H9 (cell line): ENCODE results near the gene COL23A1. TPM values are rescaled to one million over a fixed set of nuclear protein-coding genes. Genes with fewer than 3 reads are reported as not detected.

Source experiments
- DNase-seq: peaks from one replicate; pipeline ENCODE4 v3.0.0-alpha.2; 2017
- H2AFZ ChIP-seq: one replicate; pipeline ENCODE4 v1.6.1; 2013; ENCODE audit warnings: mild to moderate bottlenecking, low read length, control low read depth, moderate library complexity
- H2AK5ac ChIP-seq: 2 replicates; pipeline ENCODE4 v1.6.1; 2013; ENCODE audit warnings: low read length, control low read depth, mixed read lengths; ENCODE audit not compliant: insufficient read length
- H2BK120ac ChIP-seq: one replicate; pipeline ENCODE4 v1.6.1; 2013; ENCODE audit warnings: low read depth, mild to moderate bottlenecking, low read length, control low read depth, inconsistent platforms; ENCODE audit not compliant: poor library complexity, severe bottlenecking
- H2BK12ac ChIP-seq: 2 replicates; pipeline ENCODE4 v1.6.1; 2013; ENCODE audit warnings: low read length, control low read depth, mixed read lengths, low read depth; ENCODE audit not compliant: insufficient read length
- H2BK15ac ChIP-seq: 2 replicates; pipeline ENCODE4 v1.6.1; 2013; ENCODE audit warnings: low read depth, low read length, control low read depth
- H2BK20ac ChIP-seq: one replicate; pipeline ENCODE4 v1.6.1; 2013; ENCODE audit warnings: low read depth, mild to moderate bottlenecking, low read length, control low read depth, inconsistent platforms; ENCODE audit not compliant: poor library complexity, severe bottlenecking
- H2BK5ac ChIP-seq: 2 replicates; pipeline ENCODE4 v1.6.1; 2013; ENCODE audit warnings: low read length, control low read depth, mixed read lengths; ENCODE audit not compliant: insufficient read length
- H3K14ac ChIP-seq: 2 replicates; pipeline ENCODE4 v1.6.1; 2013; ENCODE audit warnings: low read length, control low read depth; ENCODE audit not compliant: insufficient read depth
- H3K18ac ChIP-seq: 2 replicates; pipeline ENCODE4 v1.6.1; 2013; ENCODE audit warnings: low read depth, mild to moderate bottlenecking, mixed read lengths, low read length, control low read depth; ENCODE audit not compliant: insufficient read length
- H3K23ac ChIP-seq: 2 replicates; pipeline ENCODE4 v1.6.1; 2013; ENCODE audit warnings: low read length, control low read depth, mixed read lengths, low read depth; ENCODE audit not compliant: insufficient read length
- H3K23me2 ChIP-seq: 2 replicates; pipeline ENCODE4 v1.6.1; 2013; ENCODE audit warnings: low read depth, mild to moderate bottlenecking, mixed read lengths, low read length, control low read depth; ENCODE audit not compliant: insufficient read length, poor library complexity, severe bottlenecking
- H3K27ac ChIP-seq: 2 replicates; pipeline ENCODE4 v1.5.1; 2013; ENCODE audit warnings: low read length, control low read depth, mixed read lengths, low read depth; ENCODE audit not compliant: insufficient read length
- H3K27me3 ChIP-seq: 2 replicates; pipeline ENCODE4 v1.6.1; 2013; ENCODE audit warnings: low read length, control low read depth, inconsistent platforms; ENCODE audit not compliant: insufficient read depth
- H3K4ac ChIP-seq: 2 replicates; pipeline ENCODE4 v1.6.1; 2013; ENCODE audit warnings: low read depth, mild to moderate bottlenecking, control low read depth, inconsistent platforms, low read length, moderate library complexity
- H3K4me1 ChIP-seq: 2 replicates; pipeline ENCODE4 v1.6.1; 2013; ENCODE audit warnings: low read length, control low read depth, inconsistent platforms; ENCODE audit not compliant: insufficient read depth
- H3K4me2 ChIP-seq: 2 replicates; pipeline ENCODE4 v1.6.1; 2013; ENCODE audit warnings: low read length, control low read depth, mixed read lengths; ENCODE audit not compliant: insufficient read length, insufficient read depth
- H3K56ac ChIP-seq: 2 replicates; pipeline ENCODE4 v1.6.1; 2013; ENCODE audit warnings: low read depth, mild to moderate bottlenecking, mixed read lengths, low read length, control low read depth; ENCODE audit not compliant: insufficient read length
- H3K79me1 ChIP-seq: 2 replicates; pipeline ENCODE4 v1.6.1; 2013; ENCODE audit warnings: low read depth, mild to moderate bottlenecking, moderate library complexity, low read length, control low read depth, inconsistent platforms; ENCODE audit not compliant: insufficient read depth, poor library complexity, severe bottlenecking
- H3K79me2 ChIP-seq: 2 replicates; pipeline ENCODE4 v1.6.1; 2013; ENCODE audit warnings: low read length, control low read depth, inconsistent platforms; ENCODE audit not compliant: insufficient read depth
- H3K9ac ChIP-seq: 2 replicates; pipeline ENCODE4 v1.6.1; 2013; ENCODE audit warnings: low read length, control low read depth, mixed read lengths; ENCODE audit not compliant: insufficient read length; ENCODE audit errors: extremely low read depth
- H3K9me3 ChIP-seq: one replicate; pipeline ENCODE4 v1.6.1; 2013; ENCODE audit warnings: low read depth, low read length, inconsistent platforms; ENCODE audit not compliant: control insufficient read depth
- H3T11ph ChIP-seq: one replicate; pipeline ENCODE4 v1.6.1; 2013; ENCODE audit warnings: mild to moderate bottlenecking, low read length, control low read depth, inconsistent platforms
- H4K20me1 ChIP-seq: one replicate; pipeline ENCODE4 v1.6.1; 2013; ENCODE audit not compliant: control insufficient read depth, insufficient read length, insufficient read depth
- H4K5ac ChIP-seq: 2 replicates; pipeline ENCODE4 v1.6.1; 2013; ENCODE audit warnings: low read depth, mild to moderate bottlenecking, mixed read lengths, low read length, control low read depth; ENCODE audit not compliant: insufficient read length
- H4K8ac ChIP-seq: replicated peaks from 2 replicates; pipeline ENCODE4 v1.6.1; 2013; ENCODE audit warnings: low read length, control low read depth, mixed read lengths, low read depth; ENCODE audit not compliant: insufficient read length
- H4K91ac ChIP-seq: 2 replicates; pipeline ENCODE4 v1.6.1; 2013; ENCODE audit warnings: low read depth, mild to moderate bottlenecking, moderate library complexity, mixed read lengths, low read length, control low read depth; ENCODE audit not compliant: insufficient read length
- H3K27ac Mint-ChIP-seq, 3 experiments: 2 replicates in 2 of 3; 3 replicates in 1 of 3; pipeline ENCODE4 v1.8.0; 2020 to 2021; ENCODE audit warnings: mixed read lengths in 3 of 3, mild to moderate bottlenecking in 1 of 3, moderate library complexity in 1 of 3
- H3K27me3 Mint-ChIP-seq: 2 replicates; pipeline ENCODE4 v1.8.0; 2021; ENCODE audit warnings: low read depth, mild to moderate bottlenecking, moderate library complexity, mixed read lengths
- H3K36me3 Mint-ChIP-seq, 3 experiments: 2 replicates in 2 of 3; 3 replicates in 1 of 3; pipeline ENCODE4 v1.8.0; 2020 to 2021; ENCODE audit warnings: low read depth in 3 of 3, mixed read lengths in 3 of 3; ENCODE audit not compliant: insufficient read depth in 1 of 3
- H3K4me1 Mint-ChIP-seq, 2 experiments: 2 replicates each; pipeline ENCODE4 v1.8.0; 2020; ENCODE audit warnings: mixed read lengths in 2 of 2
- H3K4me3 Mint-ChIP-seq, 2 experiments: 2 replicates in 1 of 2; 3 replicates in 1 of 2; pipeline ENCODE4 v1.8.0; 2020 to 2021; ENCODE audit warnings: mild to moderate bottlenecking in 2 of 2, mixed read lengths in 2 of 2, moderate library complexity in 1 of 2
- H3K9me3 Mint-ChIP-seq, 2 experiments: 2 replicates in 1 of 2; 3 replicates in 1 of 2; pipeline ENCODE4 v1.8.0; 2020; ENCODE audit warnings: mild to moderate bottlenecking in 2 of 2, mixed read lengths in 2 of 2, moderate library complexity in 1 of 2
- WGBS: extraction: QIAGEN DNeasy Blood & Tissue Kit; methylation state at CpG from one replicate; pipeline ENCODE4 v1.1.7; 2013; ENCODE audit warnings: missing lambda C conversion rate, low lambda C conversion rate, mixed read lengths; ENCODE audit not compliant: insufficient read length; ENCODE audit errors: extremely low coverage; 5-methylcytosine and 5-hydroxymethylcytosine counted together
- total RNA-seq: library from RNA; stranded (reverse); gene quantifications from 2 replicates; pipeline ENCODE4 v1.2.1, GENCODE V29; 2021
- TF ChIP-seq, protein P1 (sequence below): fragments of 200-600 bp; sonication (generic); conservative IDR thresholded peaks from 3 replicates; pipeline ENCODE4 v1.8.0; 2021; ENCODE audit warnings: antibody characterized with exemption, mild to moderate bottlenecking

Gene COL23A1
- total RNA-seq, 1 experiment from 2014 or later: 2.6 TPM

DNA sequence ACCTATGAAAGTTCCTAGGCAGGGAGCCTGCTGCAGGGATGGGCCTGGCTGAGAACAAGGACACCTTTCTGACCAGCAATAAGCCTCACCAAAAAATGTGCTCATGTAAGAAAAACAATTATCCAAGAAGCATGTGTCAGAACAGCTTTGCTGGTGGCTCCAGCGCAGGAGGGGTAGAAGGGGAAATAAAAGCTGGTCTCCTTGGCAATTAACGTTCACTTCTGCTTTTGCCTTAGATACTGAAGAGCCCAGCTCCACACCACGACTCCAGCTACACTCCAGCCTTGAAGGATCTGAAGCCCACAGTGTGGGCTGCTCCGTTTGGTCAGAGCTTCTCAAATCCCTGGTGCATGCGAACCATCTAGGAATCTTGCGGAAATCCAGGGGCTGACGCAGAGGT lies 250.0 kb downstream of the COL23A1 start:
- H3K23ac ChIP-seq: no peak overlapping the region
- H2BK20ac ChIP-seq: no peak overlapping the region
- 0 out of 2 replicates have a peak, but pooled peaks cover 2% of the 10 kb centered on the region for H3K4me1 ChIP-seq
- no peak overlapping the region for H3K27ac ChIP-seq
- no peak overlapping the region for H3K56ac ChIP-seq
- H3K18ac ChIP-seq: no peak overlapping the region
- H3K9me3 ChIP-seq: no peaks in the 10 kb centered on the region
- no peak overlapping the region for H3K4ac ChIP-seq
- WGBS: no CpG with 5 or more reads among the region's 7 CpGs
- H2AK5ac ChIP-seq: no peak overlapping the region
- H3K27me3 Mint-ChIP-seq: no peaks in the 10 kb centered on the region
- no peak overlapping the region for H2BK15ac ChIP-seq
- DNase-seq: no peak
- no peaks in the 10 kb centered on the region for H3K27me3 ChIP-seq
- no peaks in the 10 kb centered on the region for H3K79me2 ChIP-seq
- H3K27ac Mint-ChIP-seq: no peak overlapping the region
- H3K9me3 Mint-ChIP-seq: no peaks in the 10 kb centered on the region
- H4K8ac ChIP-seq: no peak overlapping the region
- H2BK12ac ChIP-seq: no peak overlapping the region
- H3K4me2 ChIP-seq: no peak overlapping the region
- H2BK5ac ChIP-seq: no peak overlapping the region
- H3K23me2 ChIP-seq: no peaks in the 10 kb centered on the region
- no peak overlapping the region for H4K91ac ChIP-seq
- H3K79me1 ChIP-seq: no peaks in the 10 kb centered on the region
- H4K5ac ChIP-seq: no peak overlapping the region
- H3K4me1 Mint-ChIP-seq: peaks cover 6 to 12% of the 10 kb centered on the region in 2 experiments
- H3T11ph ChIP-seq: no peak overlapping the region
- H3K4me3 Mint-ChIP-seq: no peak overlapping the region
- TF ChIP-seq, protein P1, sequence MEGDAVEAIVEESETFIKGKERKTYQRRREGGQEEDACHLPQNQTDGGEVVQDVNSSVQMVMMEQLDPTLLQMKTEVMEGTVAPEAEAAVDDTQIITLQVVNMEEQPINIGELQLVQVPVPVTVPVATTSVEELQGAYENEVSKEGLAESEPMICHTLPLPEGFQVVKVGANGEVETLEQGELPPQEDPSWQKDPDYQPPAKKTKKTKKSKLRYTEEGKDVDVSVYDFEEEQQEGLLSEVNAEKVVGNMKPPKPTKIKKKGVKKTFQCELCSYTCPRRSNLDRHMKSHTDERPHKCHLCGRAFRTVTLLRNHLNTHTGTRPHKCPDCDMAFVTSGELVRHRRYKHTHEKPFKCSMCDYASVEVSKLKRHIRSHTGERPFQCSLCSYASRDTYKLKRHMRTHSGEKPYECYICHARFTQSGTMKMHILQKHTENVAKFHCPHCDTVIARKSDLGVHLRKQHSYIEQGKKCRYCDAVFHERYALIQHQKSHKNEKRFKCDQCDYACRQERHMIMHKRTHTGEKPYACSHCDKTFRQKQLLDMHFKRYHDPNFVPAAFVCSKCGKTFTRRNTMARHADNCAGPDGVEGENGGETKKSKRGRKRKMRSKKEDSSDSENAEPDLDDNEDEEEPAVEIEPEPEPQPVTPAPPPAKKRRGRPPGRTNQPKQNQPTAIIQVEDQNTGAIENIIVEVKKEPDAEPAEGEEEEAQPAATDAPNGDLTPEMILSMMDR: no peak
- no peaks in the 10 kb centered on the region for H3K36me3 Mint-ChIP-seq
- H3K14ac ChIP-seq: no peak overlapping the region
- no peak overlapping the region for H2BK120ac ChIP-seq
- no peak overlapping the region for H2AFZ ChIP-seq
- H4K20me1 ChIP-seq: no peaks in the 10 kb centered on the region
- H3K9ac ChIP-seq: no peak overlapping the region
